Measurements from ENCODE around the gene EMP2. TPM values are rescaled to one million over a fixed set of nuclear protein-coding genes. Genes with fewer than 3 reads are reported as not detected.

EMP2 gene
- total RNA-seq, 1 experiment from 2014 or later = 198 TPM

DNA sequence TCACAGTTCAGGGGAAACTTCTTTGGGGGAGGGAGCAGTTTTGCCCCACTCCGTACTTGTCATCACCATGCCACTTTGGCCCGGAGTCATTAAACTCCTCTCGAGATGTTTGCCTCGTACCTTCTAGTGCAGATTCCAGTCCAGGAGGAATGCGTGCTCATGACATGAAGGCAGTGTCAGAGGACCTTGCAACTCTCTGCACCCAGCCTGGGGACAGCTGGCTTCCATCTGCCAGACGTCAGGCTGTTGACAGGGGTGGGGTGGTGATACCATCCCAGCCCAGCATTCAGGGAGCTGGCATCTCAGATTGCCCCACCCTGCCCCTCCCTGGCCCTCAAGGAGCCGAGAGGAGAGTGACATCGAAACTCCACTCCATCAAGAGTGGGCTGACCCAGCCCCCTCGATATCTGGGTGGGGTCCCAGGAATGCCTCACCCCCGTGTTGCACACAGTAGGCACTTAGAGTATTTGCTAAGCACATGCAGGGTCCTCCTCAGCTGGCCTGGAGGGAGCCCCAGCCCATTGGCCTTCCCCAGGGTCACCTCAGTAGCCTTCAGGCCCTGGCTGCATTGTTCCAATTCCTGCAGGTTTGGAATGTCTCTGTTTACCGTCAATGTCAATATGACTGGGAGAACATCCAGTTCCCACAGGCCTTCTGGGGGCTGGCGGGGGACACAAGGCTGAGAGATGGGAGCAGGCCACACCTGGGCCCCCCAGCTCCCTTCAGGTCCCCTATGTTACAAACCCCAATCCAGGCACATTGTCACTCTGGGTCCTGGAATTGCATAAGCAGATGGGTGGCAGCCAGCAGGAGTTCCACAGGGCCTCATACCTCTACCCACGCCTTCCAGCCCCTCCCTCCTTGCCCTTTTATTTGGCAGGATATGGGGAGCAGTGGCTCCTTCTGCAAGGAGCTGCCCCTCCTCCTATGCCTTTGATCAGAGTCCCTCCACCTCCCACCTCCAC is 21.3 kb upstream of the EMP2 start:
- BruUV-seq (replicated peaks) = no TSS peak
- H3K27ac Mint-ChIP-seq (ENCODE audit: unreplicated experiment) = peak overlapping the region; percentile 98
- no peaks in the 10 kb centered on the region for H3K9me3 ChIP-seq
- ChIA-PET CTCF (interaction anchor here (0.5 kb wide), 1 partner anchor 56 kb away, joined by 3 read pairs; no protein-coding TSS in a partner anchor), POLR2A (interaction anchor here (0.6 to 1.4 kb wide), 4 partner anchors 15 to 40 kb away, joined by 3 to 9 read pairs (median 6); no protein-coding TSS in a partner anchor)
- no peak overlapping the region for H3K4me3 ChIP-seq (ENCODE audit: low read depth, low read length)
- H3K9me3 Mint-ChIP-seq (ENCODE audit: unreplicated experiment) = no peaks in the 10 kb centered on the region
- DNase-seq = peak; percentile 70 to 82
- no peaks in the 10 kb centered on the region for H3K36me3 Mint-ChIP-seq (ENCODE audit: insufficient read depth, unreplicated experiment)
- TF ChIP-seq, protein P1, sequence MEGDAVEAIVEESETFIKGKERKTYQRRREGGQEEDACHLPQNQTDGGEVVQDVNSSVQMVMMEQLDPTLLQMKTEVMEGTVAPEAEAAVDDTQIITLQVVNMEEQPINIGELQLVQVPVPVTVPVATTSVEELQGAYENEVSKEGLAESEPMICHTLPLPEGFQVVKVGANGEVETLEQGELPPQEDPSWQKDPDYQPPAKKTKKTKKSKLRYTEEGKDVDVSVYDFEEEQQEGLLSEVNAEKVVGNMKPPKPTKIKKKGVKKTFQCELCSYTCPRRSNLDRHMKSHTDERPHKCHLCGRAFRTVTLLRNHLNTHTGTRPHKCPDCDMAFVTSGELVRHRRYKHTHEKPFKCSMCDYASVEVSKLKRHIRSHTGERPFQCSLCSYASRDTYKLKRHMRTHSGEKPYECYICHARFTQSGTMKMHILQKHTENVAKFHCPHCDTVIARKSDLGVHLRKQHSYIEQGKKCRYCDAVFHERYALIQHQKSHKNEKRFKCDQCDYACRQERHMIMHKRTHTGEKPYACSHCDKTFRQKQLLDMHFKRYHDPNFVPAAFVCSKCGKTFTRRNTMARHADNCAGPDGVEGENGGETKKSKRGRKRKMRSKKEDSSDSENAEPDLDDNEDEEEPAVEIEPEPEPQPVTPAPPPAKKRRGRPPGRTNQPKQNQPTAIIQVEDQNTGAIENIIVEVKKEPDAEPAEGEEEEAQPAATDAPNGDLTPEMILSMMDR (IDR thresholded peaks at IDR 0.05; ENCODE audit: insufficient read depth in 1 of 2, low read depth in 1 of 2, low read length in 1 of 2, severe bottlenecking in 1 of 2, unreplicated experiment in 1 of 2) = no peak
- peaks cover 30% of the 10 kb centered on the region for H3K4me1 Mint-ChIP-seq (ENCODE audit: low read depth, unreplicated experiment)
- peaks cover 30% of the 10 kb centered on the region for H3K4me1 ChIP-seq
- no peaks in the 10 kb centered on the region for H3K36me3 ChIP-seq (ENCODE audit: control insufficient read depth, insufficient read depth, low read length)
- H3K4me3 Mint-ChIP-seq (ENCODE audit: unreplicated experiment) = peak overlapping the region; percentile 35
- no peaks in the 10 kb centered on the region for H3K27me3 Mint-ChIP-seq (ENCODE audit: insufficient read depth, unreplicated experiment)
- intact Hi-C loops (cut with micrococcal nuclease; ENCODE audit: unreplicated experiment) = loop anchor here (1.0 to 2.0 kb wide), 3 partner anchors 9 to 21 kb away; no protein-coding TSS in a partner anchor
- no peaks in the 10 kb centered on the region for H3K27me3 ChIP-seq (replicated peaks; ENCODE audit: control insufficient read depth, insufficient read depth, low read length)

DNA sequence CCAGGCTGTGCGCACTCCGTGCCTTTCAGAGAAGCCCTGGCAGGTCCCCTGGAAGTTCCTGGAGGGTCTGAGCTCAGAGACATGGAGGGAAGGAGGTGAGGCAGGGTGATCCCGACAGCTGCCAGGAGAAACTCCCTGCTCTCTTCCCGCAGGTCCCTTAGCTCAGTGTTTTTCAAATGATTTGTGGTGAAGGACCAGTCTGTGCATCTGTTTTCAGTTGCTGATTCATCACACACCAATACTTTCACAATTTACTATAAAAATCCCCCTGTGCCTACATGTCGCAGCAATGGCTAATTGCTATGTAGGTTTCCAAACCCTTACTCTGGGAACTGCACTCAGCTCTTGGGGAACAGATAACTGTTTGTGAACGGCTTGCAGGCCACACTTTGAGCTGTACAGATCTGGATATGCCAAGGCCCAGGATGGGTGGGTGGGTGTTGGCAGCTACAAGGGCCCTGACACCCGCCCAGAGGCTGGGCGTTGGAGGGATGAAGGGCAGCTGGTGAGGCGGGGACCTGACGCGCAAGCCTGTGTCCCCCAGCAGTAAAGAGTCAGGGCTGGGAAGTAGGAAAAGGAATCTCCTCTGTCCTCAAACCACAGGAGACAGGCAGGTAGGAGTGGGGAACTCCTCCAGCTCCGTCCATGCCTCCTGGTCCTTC is 20.5 kb upstream of the EMP2 start:
- Histone ChIP-seq H3K4me1 (peaks cover 30% of the 10 kb centered on the region), H3K4me3 (ENCODE audit: low read depth, low read length) (no peak overlapping the region)
- intact Hi-C loops (cut with micrococcal nuclease; ENCODE audit: unreplicated experiment) = loop anchor here (1.0 kb wide), 2 partner anchors 9 to 21 kb away; no protein-coding TSS in a partner anchor

More for the DNA sequence above, 20.5 kb upstream of the EMP2 start:
- Mint-ChIP-seq H3K4me1 (ENCODE audit: low read depth, unreplicated experiment) (peaks cover 24% of the 10 kb centered on the region), H3K36me3 (ENCODE audit: insufficient read depth, unreplicated experiment) (no peaks in the 10 kb centered on the region), H3K27me3 (ENCODE audit: insufficient read depth, unreplicated experiment) (no peaks in the 10 kb centered on the region), H3K9me3 (ENCODE audit: unreplicated experiment) (no peaks in the 10 kb centered on the region), H3K27ac (ENCODE audit: unreplicated experiment) (peak overlapping the region; percentile 98), H3K4me3 (ENCODE audit: unreplicated experiment) (no peak overlapping the region)
- no peaks in the 10 kb centered on the region for H3K36me3 ChIP-seq (ENCODE audit: control insufficient read depth, insufficient read depth, low read length)
- TF ChIP-seq, protein P1 (IDR thresholded peaks at IDR 0.05; ENCODE audit: insufficient read depth in 1 of 2, low read depth in 1 of 2, low read length in 1 of 2, severe bottlenecking in 1 of 2, unreplicated experiment in 1 of 2) = no peak
- H3K27me3 ChIP-seq (replicated peaks; ENCODE audit: control insufficient read depth, insufficient read depth, low read length) = no peaks in the 10 kb centered on the region
- CTCF ChIA-PET = no interaction called here
- POLR2A ChIA-PET = interaction anchor here (1.4 kb wide), 2 partner anchors 21 to 41 kb away, joined by 3 to 9 read pairs; no protein-coding TSS in a partner anchor
- no TSS peak for BruUV-seq (replicated peaks)
- no peaks in the 10 kb centered on the region for H3K9me3 ChIP-seq
- DNase-seq = no peak

All from Caco-2 (cell line).